ENCODE results near the gene LDB2.

- TF ChIP-seq CTCF (IDR thresholded peaks at IDR 0.05; ENCODE audit: low read length) (no peak), EZH2 (optimal IDR thresholded peaks at IDR 0.05; ENCODE audit: low read depth, low read length) (no peak)
Measured at GRCh38 chr4:16544251-16544721, 354.2 kb downstream of the LDB2 start.

Measured in MM.1S (cell line).